Measurements from ENCODE around the gene GPR75.

DNA sequence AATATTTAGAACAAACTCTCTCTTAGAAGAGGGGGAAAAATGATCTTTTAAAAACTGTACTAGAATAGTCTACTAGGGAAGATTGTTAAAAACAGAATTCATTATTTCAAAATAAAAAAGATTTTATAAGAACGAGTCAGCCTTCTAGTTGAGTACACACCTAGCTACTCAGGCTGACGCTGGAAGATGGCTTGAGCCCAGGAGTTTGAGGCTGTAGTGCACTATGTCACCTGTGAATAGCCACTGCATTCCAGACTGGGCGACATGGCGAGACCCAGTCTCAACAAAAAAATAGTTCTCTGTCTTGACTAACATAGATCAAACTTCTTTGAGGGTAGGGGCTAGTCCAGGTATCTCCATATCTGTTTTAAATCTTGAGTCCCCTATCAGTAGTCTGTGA is 39.1 kb downstream of the GPR75 start:
- no peak for TF ChIP-seq MZF1 (tag by site-specific recombination; IDR thresholded peaks at IDR 0.05; ENCODE audit: borderline replicate concordance)
- no peak for TF ChIP-seq ZSCAN30 (tag by site-specific recombination; IDR thresholded peaks at IDR 0.05)
- TF ChIP-seq ZNF184 (tag by site-specific recombination; IDR thresholded peaks at IDR 0.05) = no peak
- TF ChIP-seq, protein P1, sequence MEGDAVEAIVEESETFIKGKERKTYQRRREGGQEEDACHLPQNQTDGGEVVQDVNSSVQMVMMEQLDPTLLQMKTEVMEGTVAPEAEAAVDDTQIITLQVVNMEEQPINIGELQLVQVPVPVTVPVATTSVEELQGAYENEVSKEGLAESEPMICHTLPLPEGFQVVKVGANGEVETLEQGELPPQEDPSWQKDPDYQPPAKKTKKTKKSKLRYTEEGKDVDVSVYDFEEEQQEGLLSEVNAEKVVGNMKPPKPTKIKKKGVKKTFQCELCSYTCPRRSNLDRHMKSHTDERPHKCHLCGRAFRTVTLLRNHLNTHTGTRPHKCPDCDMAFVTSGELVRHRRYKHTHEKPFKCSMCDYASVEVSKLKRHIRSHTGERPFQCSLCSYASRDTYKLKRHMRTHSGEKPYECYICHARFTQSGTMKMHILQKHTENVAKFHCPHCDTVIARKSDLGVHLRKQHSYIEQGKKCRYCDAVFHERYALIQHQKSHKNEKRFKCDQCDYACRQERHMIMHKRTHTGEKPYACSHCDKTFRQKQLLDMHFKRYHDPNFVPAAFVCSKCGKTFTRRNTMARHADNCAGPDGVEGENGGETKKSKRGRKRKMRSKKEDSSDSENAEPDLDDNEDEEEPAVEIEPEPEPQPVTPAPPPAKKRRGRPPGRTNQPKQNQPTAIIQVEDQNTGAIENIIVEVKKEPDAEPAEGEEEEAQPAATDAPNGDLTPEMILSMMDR (tag by site-specific recombination; IDR thresholded peaks at IDR 0.05) = no peak
- no peak for TF ChIP-seq ZNF121 (tag by site-specific recombination; IDR thresholded peaks at IDR 0.05)
- TF ChIP-seq ZNF175 (tag by site-specific recombination; IDR thresholded peaks at IDR 0.05) = no peak
- no peak for TF ChIP-seq HOXA7 (CRISPR knock-in tag; IDR thresholded peaks at IDR 0.05; ENCODE audit: borderline replicate concordance)
- no peak for TF ChIP-seq YY1 (tag by site-specific recombination; IDR thresholded peaks at IDR 0.05)
- no peak for TF ChIP-seq GLI4 (tag by site-specific recombination; IDR thresholded peaks at IDR 0.05)
- TF ChIP-seq RBAK (tag by site-specific recombination; IDR thresholded peaks at IDR 0.05) = no peak
- TF ChIP-seq, protein P2, sequence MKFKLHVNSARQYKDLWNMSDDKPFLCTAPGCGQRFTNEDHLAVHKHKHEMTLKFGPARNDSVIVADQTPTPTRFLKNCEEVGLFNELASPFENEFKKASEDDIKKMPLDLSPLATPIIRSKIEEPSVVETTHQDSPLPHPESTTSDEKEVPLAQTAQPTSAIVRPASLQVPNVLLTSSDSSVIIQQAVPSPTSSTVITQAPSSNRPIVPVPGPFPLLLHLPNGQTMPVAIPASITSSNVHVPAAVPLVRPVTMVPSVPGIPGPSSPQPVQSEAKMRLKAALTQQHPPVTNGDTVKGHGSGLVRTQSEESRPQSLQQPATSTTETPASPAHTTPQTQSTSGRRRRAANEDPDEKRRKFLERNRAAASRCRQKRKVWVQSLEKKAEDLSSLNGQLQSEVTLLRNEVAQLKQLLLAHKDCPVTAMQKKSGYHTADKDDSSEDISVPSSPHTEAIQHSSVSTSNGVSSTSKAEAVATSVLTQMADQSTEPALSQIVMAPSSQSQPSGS (tag by site-specific recombination; IDR thresholded peaks at IDR 0.05; ENCODE audit: low read depth) = no peak
